K562 (cell line): ENCODE measurements around the gene SLC7A8. TPM values are rescaled to one million over a fixed set of nuclear protein-coding genes. Genes with fewer than 3 reads are reported as not detected.

Experiments used
- CBFA2T2 ChIP-seq: fragments of 450-650 bp; conservative IDR thresholded peaks from 2 replicates; pipeline ENCODE4 v1.6.1; 2017; ENCODE audit warnings: mild to moderate bottlenecking
- CEBPG ChIP-seq, 3 experiments: fragments of 200-800 bp in 1 of 3; sonication (Bioruptor generic) in 1 of 3; sonication (generic) in 1 of 3; formaldehyde crosslinking in 1 of 3; IDR thresholded peaks in 2 of 3; conservative IDR thresholded peaks in 1 of 3; 2 replicates each; pipeline versions ENCODE4 v1.6.1 to v1.8.0; 2016 to 2022; ENCODE audit warnings: missing compliant biosample characterization in 2 of 3, missing genetic modification characterization in 2 of 3, mild to moderate bottlenecking in 1 of 3, missing genetic modification reagents in 1 of 3
- DDX20 ChIP-seq: fragments of 450-650 bp; IDR thresholded peaks from 2 replicates; pipeline ENCODE4 v1.6.1; 2016; ENCODE audit warnings: missing genetic modification characterization, low read depth, mild to moderate bottlenecking, missing compliant biosample characterization, moderate library complexity
- DMBX1 ChIP-seq: fragments of 250-450 bp; sonication (Bioruptor Pico); IDR thresholded peaks from 2 replicates; pipeline ENCODE4 v1.8.0; 2022; ENCODE audit warnings: inconsistent platforms, mild to moderate bottlenecking, moderate library complexity, borderline replicate concordance
- EHMT2 ChIP-seq: fragments of 450-650 bp; IDR thresholded peaks from 2 replicates; pipeline ENCODE4 v1.6.1; 2018; ENCODE audit warnings: antibody characterized with exemption
- HMGN3 ChIP-seq: IDR thresholded peaks from 2 replicates; pipeline ENCODE4 v1.6.1; 2011; ENCODE audit warnings: borderline replicate concordance, low read depth, mild to moderate bottlenecking, mixed read lengths, low read length; ENCODE audit not compliant: insufficient read length; ENCODE audit errors: extremely low read depth
- HNRNPL ChIP-seq: fragments of 200-400 bp; formaldehyde crosslinking; IDR thresholded peaks from 2 replicates; pipeline ENCODE4 v1.6.1; 2017; ENCODE audit warnings: low read depth, mild to moderate bottlenecking, low read length
- HOMEZ ChIP-seq: fragments of 250-450 bp; sonication (Bioruptor Pico); IDR thresholded peaks from 2 replicates; pipeline ENCODE4 v1.4.0; 2020; ENCODE audit warnings: mild to moderate bottlenecking, moderate library complexity
- JUN ChIP-seq, 2 experiments: sonication (generic) in 1 of 2; formaldehyde crosslinking in 1 of 2; IDR thresholded peaks; 2 replicates each; pipeline versions ENCODE4 v1.6.1 to v1.8.0; 2012 to 2022; ENCODE audit warnings: borderline replicate concordance in 2 of 2, mild to moderate bottlenecking in 2 of 2, improper control_type of control experiment in 1 of 2, low read depth in 1 of 2, low read length in 1 of 2, missing genetic modification reagents in 1 of 2
- MYC ChIP-seq, 2 experiments: fragments of 250-450 bp in 1 of 2; sonication (Bioruptor Pico) in 1 of 2; IDR thresholded peaks; 2 replicates each; pipeline versions ENCODE4 v1.5.1 to v1.6.1; 2012 to 2021; ENCODE audit warnings: low read depth in 2 of 2, borderline replicate concordance in 1 of 2, improper control_type of control experiment in 1 of 2, low read length in 1 of 2, mild to moderate bottlenecking in 1 of 2, moderate library complexity in 1 of 2
- NR0B1 ChIP-seq: fragments of 450-650 bp; IDR thresholded peaks from one replicate; pipeline ENCODE4 v1.6.1; 2018; ENCODE audit warnings: mild to moderate bottlenecking, moderate library complexity; ENCODE audit not compliant: partially characterized antibody
- NR3C1 ChIP-seq: sonication (generic); formaldehyde crosslinking; IDR thresholded peaks from 2 replicates; pipeline ENCODE4 v1.8.1; 2022; ENCODE audit warnings: missing genetic modification reagents
- PHB ChIP-seq: fragments of 250-450 bp; sonication (Bioruptor Pico); IDR thresholded peaks from 2 replicates; pipeline ENCODE4 v1.5.0; 2021
- PHF20 ChIP-seq: fragments of 450-650 bp; IDR thresholded peaks from 2 replicates; pipeline ENCODE4 v1.6.1; 2018; ENCODE audit not compliant: partially characterized antibody
- PRPF4 ChIP-seq: fragments of 200-400 bp; formaldehyde crosslinking; IDR thresholded peaks from one replicate; pipeline ENCODE4 v1.6.1; 2017; ENCODE audit warnings: low read length, low read depth, mild to moderate bottlenecking; ENCODE audit not compliant: insufficient read depth, poor library complexity, severe bottlenecking
- RBBP5 ChIP-seq: fragments of 200-600 bp; sonication (generic); IDR thresholded peaks from 2 replicates; pipeline ENCODE4 v1.6.1; 2012; ENCODE audit warnings: borderline replicate concordance, mild to moderate bottlenecking, low read length, control low read depth, inconsistent platforms; ENCODE audit not compliant: insufficient read depth, poor library complexity, severe bottlenecking
- RNF2 ChIP-seq: sonication (generic); IDR thresholded peaks from 2 replicates; pipeline ENCODE4 v1.6.1; 2016
- SMAD3 ChIP-seq: fragments of 450-650 bp; formaldehyde crosslinking; conservative IDR thresholded peaks from 2 replicates; pipeline ENCODE4 v1.4.0; 2020; ENCODE audit warnings: mild to moderate bottlenecking
- SREBF2 ChIP-seq: sonication (generic); formaldehyde crosslinking; IDR thresholded peaks from 2 replicates; pipeline ENCODE4 v1.4.0; 2020; ENCODE audit warnings: mild to moderate bottlenecking, missing genetic modification reagents
- SRSF9 ChIP-seq: fragments of 200-400 bp; formaldehyde crosslinking; IDR thresholded peaks from 2 replicates; pipeline ENCODE4 v1.6.1; 2017; ENCODE audit warnings: low read depth, low read length, borderline replicate concordance
- STAT5B ChIP-seq: fragments of 250-450 bp; sonication (Bioruptor Pico); IDR thresholded peaks from 2 replicates; pipeline ENCODE4 v1.8.0; 2021; ENCODE audit warnings: mild to moderate bottlenecking, inconsistent platforms
- TARDBP ChIP-seq: fragments of 450-650 bp; IDR thresholded peaks from 2 replicates; pipeline ENCODE4 v1.6.1; 2016
- ZNF584 ChIP-seq: fragments of 200-800 bp; sonication (Bioruptor generic); IDR thresholded peaks from 2 replicates; pipeline ENCODE4 v1.6.1; 2016; ENCODE audit warnings: low read depth, mild to moderate bottlenecking, missing genetic modification characterization, missing compliant biosample characterization
- polyA plus RNA-seq, 8 experiments: library from polyadenylated mRNA; depleted of rRNA in 4 of 8; stranded (reverse) in 5 of 8; unstranded in 3 of 8; fragments of >200 nt; fragmentation: Nextera tagmentation in 2 of 8; fragmentation: Illumina TruSeq in 1 of 8; extraction: Ambion mirVana in 2 of 8; extraction: Trizol in 1 of 8; gene quantifications; 2 replicates each; pipeline versions ENCODE4 v1.2.1 to v1.2.3, GENCODE V29; 2011 to 2014; ENCODE audit warnings: inconsistent platforms in 1 of 8, missing spikeins in 1 of 8
- total RNA-seq, 7 experiments: library from RNA; depleted of rRNA in 6 of 7; stranded (reverse); fragments of >200 nt in 6 of 7; fragmentation: Illumina TruSeq in 2 of 7; extraction: Trizol in 2 of 7; gene quantifications; 2 replicates each; pipeline versions ENCODE4 v1.2.1 to v1.2.3, GENCODE V29; 2011 to 2021; ENCODE audit warnings: low replicate concordance in 1 of 7

Gene SLC7A8
- total and polyA plus RNA-seq, 9 of the 15 experiments (the other 6 are each of a cell fraction or from before 2014, with no cell fraction given) = 2.0 to 33.0 (median 6.0) TPM

- TF ChIP-seq CBFA2T2 (no peak), HOMEZ (CRISPR knock-in tag) (no peak), EHMT2 (no peak), RBBP5 (peak; percentile 72), MYC (IDR thresholded peaks at IDR 0.05; ENCODE audit: low read depth, low read length) (no peak; the same call in 1 of the 2 replicates), MYC (CRISPR knock-in tag; IDR thresholded peaks at IDR 0.05; ENCODE audit: borderline replicate concordance, low read depth) (0 out of 2 replicates have a peak, but pooled peaks have one; percentile 68), PRPF4 (no peak), TARDBP (peak; percentile 66; the same call in 1 of the 2 replicates), RNF2 (no peak), DMBX1 (no peak), SREBF2 (CRISPR knock-in tag) (peak; percentile 80; the same call in 1 of the 2 replicates), ZNF584 (CRISPR knock-in tag) (no peak), STAT5B (CRISPR knock-in tag) (no peak), HNRNPL (no peak), PHF20 (peak; percentile 68), JUN (IDR thresholded peaks at IDR 0.05; ENCODE audit: borderline replicate concordance, low read depth, low read length) (no peak), JUN (CRISPR knock-in tag; IDR thresholded peaks at IDR 0.05; ENCODE audit: borderline replicate concordance) (no peak), HMGN3 (peak; percentile 45), SMAD3 (CRISPR knock-in tag) (no peak), NR0B1 (no peak), DDX20 (no peak), CEBPG (CRISPR knock-in tag; IDR thresholded peaks at IDR 0.05) (no peak), CEBPG (tag; conservative IDR thresholded peaks at IDR 0.05 in 1 of 2, IDR thresholded peaks at IDR 0.05 in 1 of 2) (no peak), NR3C1 (CRISPR knock-in tag) (no peak), PHB (CRISPR knock-in tag) (peak; percentile 27; the same call in 1 of the 2 replicates), SRSF9 (no peak)
Measured at GRCh38 chr14:23094666-23095195, 88.7 kb downstream of the SLC7A8 start, which contains the start of gene ACIN1 (continued).
